Erythroblast (primary cell): ENCODE data around the gene ZNF414.
A peak's percentile ranks its signal among the peaks of the same experiment; 100 is the strongest.

ENCODE experiments used
- GATA1 ChIP-seq: IDR thresholded peaks from 2 replicates; pipeline ENCODE4 v1.6.1; 2011; ENCODE audit warnings: low read depth, mild to moderate bottlenecking, control low read depth, low read length, moderate library complexity
- POLR2A ChIP-seq: IDR thresholded peaks from 2 replicates; pipeline ENCODE4 v1.6.1; 2011; ENCODE audit warnings: mild to moderate bottlenecking, low read length

GRCh38 chr19:8513687-8514504 is at the start of gene ZNF414:
- TF ChIP-seq POLR2A (peak; percentile 61), GATA1 (no peak)
